GM12878 (cell line): ENCODE data around the gene SUCO. TPM values are rescaled to one million over a fixed set of nuclear protein-coding genes. Genes with fewer than 3 reads are reported as not detected.

ENCODE experiments used
- ATAC-seq: fragments of 200-7000 bp; cut with Tn5 transposase; 3 replicates; pipeline ENCODE4 v1.9.1; 2020; ENCODE audit warnings: mild to moderate bottlenecking, moderate library complexity
- BruUV-seq: library from RNA; stranded (reverse); fragments of 400-500 nt; replicated peaks from 2 replicates; lab custom pipeline; 2021; lab: Mats Ljungman, UMichigan
- CTCF ChIA-PET: fragments of 300-600 bp; sonication (Branson Sonifier 250); formaldehyde crosslinking; extraction: SDS; loops from one replicate; lab custom pipeline; 2021; ENCODE audit warnings: inconsistent platforms; lab: Yijun Ruan, JAX
- POLR2A ChIA-PET: fragments of 350-600 bp; formaldehyde crosslinking; extraction: SDS; loops from one replicate; lab custom pipeline; 2021; ENCODE audit warnings: inconsistent platforms; lab: Charles Lee
- RAD21 ChIA-PET: fragments of 300-600 bp; sonication (Branson Sonifier 250); formaldehyde crosslinking; loops from one replicate; lab custom pipeline; 2023; ENCODE audit warnings: antibody characterized with exemption; ENCODE audit not compliant: unreplicated experiment; lab: Charles Lee
- SMC1A ChIA-PET: fragments of 300-600 bp; sonication (Branson Sonifier 250); formaldehyde crosslinking; loops from one replicate; lab custom pipeline; 2023; ENCODE audit not compliant: unreplicated experiment, uncharacterized antibody; lab: Charles Lee
- DNase-seq: peaks from one replicate; pipeline ENCODE4 v3.0.0-alpha.2; 2011; ENCODE audit warnings: low read depth, low spot score
- FAIRE-seq: peaks from 3 replicates; lab custom pipeline; 2011; peaks lifted over from hg19 to GRCh38; lab: Jason Lieb, UNC
- H2AFZ ChIP-seq: 2 replicates; pipeline ENCODE4 v1.6.0; 2011; ENCODE audit warnings: low read depth, low read length, control low read depth; ENCODE audit not compliant: control insufficient read depth
- H3K27ac ChIP-seq: 2 replicates; pipeline ENCODE4 v1.5.1; 2011; ENCODE audit warnings: control low read depth; ENCODE audit not compliant: control insufficient read depth, insufficient read depth
- H3K27me3 ChIP-seq, 2 experiments: replicated peaks in 1 of 2; 2 replicates each; pipeline versions ENCODE4 v1.6.0 to v1.6.1; 2011; ENCODE audit warnings: low read length in 1 of 2; ENCODE audit not compliant: control insufficient read depth in 2 of 2, insufficient read depth in 2 of 2
- H3K36me3 ChIP-seq, 2 experiments: 2 replicates each; pipeline ENCODE4 v1.5.1; 2011; ENCODE audit warnings: low read length in 1 of 2; ENCODE audit not compliant: control insufficient read depth in 2 of 2, insufficient read depth in 2 of 2
- H3K4me1 ChIP-seq: 2 replicates; pipeline ENCODE4 v1.6.1; 2011; ENCODE audit warnings: mild to moderate bottlenecking, low read length, moderate library complexity, mixed read lengths; ENCODE audit not compliant: control insufficient read depth, insufficient read depth
- H3K4me2 ChIP-seq: 2 replicates; pipeline ENCODE4 v1.6.0; 2011; ENCODE audit warnings: control low read depth; ENCODE audit not compliant: control insufficient read depth, insufficient read depth
- H3K4me3 ChIP-seq: fragments of 200-600 bp; sonication (generic); 2 replicates; pipeline ENCODE4 v1.5.1; 2016
- H3K79me2 ChIP-seq: 2 replicates; pipeline ENCODE4 v1.6.0; 2011; ENCODE audit warnings: low read length; ENCODE audit not compliant: control insufficient read depth, insufficient read depth
- H3K9ac ChIP-seq: 2 replicates; pipeline ENCODE4 v1.8.0; 2011; ENCODE audit warnings: low read length, control low read depth, mixed read lengths; ENCODE audit not compliant: control insufficient read depth, insufficient read depth
- H3K9me3 ChIP-seq: replicated peaks from 3 replicates; pipeline ENCODE4 v1.5.1; 2011; ENCODE audit warnings: mild to moderate bottlenecking, low read length; ENCODE audit not compliant: control insufficient read depth, insufficient read depth
- H4K20me1 ChIP-seq: 2 replicates; pipeline ENCODE4 v1.6.0; 2011; ENCODE audit not compliant: control insufficient read depth, insufficient read depth
- ASH2L ChIP-seq: fragments of 300-600, 200-600 bp; sonication (generic); IDR thresholded peaks from 2 replicates; pipeline ENCODE4 v1.6.1; 2017; ENCODE audit warnings: low read depth, mild to moderate bottlenecking, borderline replicate concordance
- ATF3 ChIP-seq: IDR thresholded peaks from 2 replicates; pipeline ENCODE4 v1.6.1; 2011; ENCODE audit warnings: low read depth, mild to moderate bottlenecking, low read length, moderate library complexity, borderline replicate concordance; ENCODE audit errors: extremely low read depth
- E4F1 ChIP-seq: fragments of 450-650 bp; IDR thresholded peaks from 2 replicates; pipeline ENCODE4 v1.6.1; 2018; ENCODE audit warnings: borderline replicate concordance, mild to moderate bottlenecking; ENCODE audit not compliant: partially characterized antibody
- ESRRA ChIP-seq: IDR thresholded peaks from 2 replicates; pipeline ENCODE4 v1.6.1; 2012; ENCODE audit warnings: mild to moderate bottlenecking, low read length, improper control_type of control experiment
- GABPA ChIP-seq: IDR thresholded peaks from 2 replicates; pipeline ENCODE4 v1.6.1; 2014; ENCODE audit warnings: antibody characterized with exemption, low read depth, mild to moderate bottlenecking, inconsistent platforms
- HSF1 ChIP-seq: fragments of 150-350 bp; IDR thresholded peaks from 2 replicates; pipeline ENCODE4 v1.6.1; 2014; ENCODE audit warnings: mild to moderate bottlenecking, low read depth, low read length
- LARP7 ChIP-seq: fragments of 450-650 bp; IDR thresholded peaks from 2 replicates; pipeline ENCODE4 v1.6.1; 2017; ENCODE audit warnings: mild to moderate bottlenecking
- MXI1 ChIP-seq: fragments of 150-350 bp; IDR thresholded peaks from 2 replicates; pipeline ENCODE4 v1.6.1; 2011; ENCODE audit warnings: low read depth, mild to moderate bottlenecking, inconsistent platforms, low read length, improper control_type of control experiment
- TCF3 ChIP-seq: IDR thresholded peaks from 2 replicates; pipeline ENCODE4 v1.6.1; 2012; ENCODE audit warnings: low read depth, mild to moderate bottlenecking, low read length, borderline replicate concordance; ENCODE audit not compliant: insufficient read depth
- WRNIP1 ChIP-seq: IDR thresholded peaks from 2 replicates; pipeline ENCODE4 v1.6.1; 2011; ENCODE audit warnings: low read depth, low read length, improper control_type of control experiment, borderline replicate concordance
- ZBTB33 ChIP-seq: fragments of 450-650 bp; IDR thresholded peaks from 2 replicates; pipeline ENCODE4 v1.6.1; 2017; ENCODE audit warnings: mild to moderate bottlenecking
- ZNF274 ChIP-seq: IDR thresholded peaks from one replicate; pipeline ENCODE4 v1.8.0; 2011; ENCODE audit not compliant: insufficient read length, insufficient read depth
- ZNF384 ChIP-seq: IDR thresholded peaks from 2 replicates; pipeline ENCODE4 v1.6.1; 2012; ENCODE audit warnings: low read depth, mild to moderate bottlenecking, low read length, improper control_type of control experiment, borderline replicate concordance
- WGBS: methylation state at CpG from one replicate; pipeline ENCODE4 v1.1.6; 2016; ENCODE audit warnings: low lambda C conversion rate; ENCODE audit not compliant: insufficient replicate concordance, insufficient coverage; ENCODE audit errors: missing lambda C conversion rate; 5-methylcytosine and 5-hydroxymethylcytosine counted together
- in situ Hi-C: fragments of 300-500 bp; cut with MboI; formaldehyde crosslinking; loops from 9 replicates; pipeline ENCODE4 v1.14.3; 2018; ENCODE audit warnings: mixed read lengths
- intact Hi-C: fragments of 100-400 bp; cut with micrococcal nuclease; formaldehyde crosslinking; loops from one replicate; pipeline ENCODE4 v1.14.2; 2022; ENCODE audit not compliant: unreplicated experiment
- polyA plus RNA-seq, 11 experiments: library from polyadenylated mRNA; depleted of rRNA in 4 of 11; unstranded in 6 of 11; stranded (reverse) in 5 of 11; fragments of >200 nt; fragmentation: Nextera tagmentation in 4 of 11; fragmentation: Illumina TruSeq in 1 of 11; extraction: Ambion mirVana in 4 of 11; extraction: Trizol in 1 of 11; gene quantifications; 1 replicate in 1 of 11; 2 replicates in 10 of 11; pipeline versions ENCODE4 v1.2.1 to v1.2.3, GENCODE V29; 2011 to 2016; ENCODE audit warnings: inconsistent platforms in 2 of 11, missing spikeins in 2 of 11, low read depth in 1 of 11
- total RNA-seq, 4 experiments: library from RNA; depleted of rRNA in 3 of 4; stranded (reverse); fragments of >200 nt in 3 of 4; fragmentation: Illumina TruSeq in 1 of 4; extraction: Trizol in 1 of 4; gene quantifications; 2 replicates each; pipeline versions ENCODE4 v1.2.1 to v1.2.3, GENCODE V29; 2013 to 2021

SUCO gene
- total and polyA plus RNA-seq, 10 of the 15 experiments (the other 5 are each of a cell fraction or from before 2014, with no cell fraction given) = 1.7 to 15.3 (median 8.4) TPM

GRCh38 chr1:172629638-172630037 lies 96.7 kb downstream of the SUCO start:
- Histone ChIP-seq H3K79me2 (no peaks in the 10 kb centered on the region), H3K4me2 (no peak overlapping the region), H3K9me3 (no peaks in the 10 kb centered on the region; the same call in 2 of the 3 replicates), H2AFZ (no peak overlapping the region), H3K27ac (no peak overlapping the region), H3K36me3 (no peaks in the 10 kb centered on the region), H4K20me1 (no peaks in the 10 kb centered on the region), H3K4me1 (no peaks in the 10 kb centered on the region), H3K9ac (no peak overlapping the region), H3K4me3 (no peak overlapping the region), H3K27me3 (peaks cover 0 to 4% of the 10 kb centered on the region in 2 experiments; a peak in 1 of 4 replicates)
- DNase-seq = no peak
- intact Hi-C loops = no loop called here
- ChIA-PET POLR2A (no interaction called here), CTCF (interaction anchor here (1.9 kb wide), 1 partner anchor 8 kb away, joined by 6 read pairs; no protein-coding TSS in a partner anchor), RAD21 (no interaction called here), SMC1A (interaction anchor here (0.9 to 1.5 kb wide), 4 partner anchors 10 to 90 kb away, joined by 3 to 4 read pairs (median 3); no protein-coding TSS in a partner anchor)
- WGBS = 64% methylated on average over 2 of the region's 2 CpGs
- no TSS peak for BruUV-seq
- no peak for FAIRE-seq
- TF ChIP-seq GABPA = no peak
- TF ChIP-seq ESRRA = no peak
- TF ChIP-seq ZNF384 = no peak
- TF ChIP-seq ATF3 = no peak
- TF ChIP-seq E4F1 = no peak
- no peak for TF ChIP-seq LARP7
- TF ChIP-seq ZNF274 = no peak
- no peak for TF ChIP-seq TCF3
- no peak for TF ChIP-seq ASH2L
- no peak for TF ChIP-seq MXI1
- no peak for TF ChIP-seq HSF1
- no peak for TF ChIP-seq WRNIP1
- TF ChIP-seq ZBTB33 = no peak
- no peak for ATAC-seq
- in situ Hi-C loops = no loop called here
